GM23248 (cell line): ENCODE data around the gene TMEM121.

Experiments used
- EZH2 ChIP-seq: fragments of 200-600 bp; sonication (generic); IDR thresholded peaks from 2 replicates; pipeline ENCODE4 v1.6.1; 2018; ENCODE audit warnings: antibody characterized with exemption, mild to moderate bottlenecking; ENCODE audit not compliant: insufficient read depth, poor library complexity, severe bottlenecking
- EZH2phosphoT487 ChIP-seq: fragments of 200-600 bp; sonication (generic); IDR thresholded peaks from 2 replicates; pipeline ENCODE4 v1.6.1; 2018; ENCODE audit warnings: antibody characterized with exemption, moderate library complexity, mild to moderate bottlenecking, low read depth; ENCODE audit not compliant: insufficient read depth

- TF ChIP-seq EZH2 (peak; percentile 90), EZH2phosphoT487 (peak; percentile 73; the same call in 1 of the 2 replicates)
These were observed 40.0 kb upstream of the TMEM121 start, which contains the start of gene CRIP1 for GRCh38 chr14:105486163-105486973.
